CD8-positive, alpha-beta memory T cell (primary cell): ENCODE measurements around the gene CD9. TPM values are rescaled to one million over a fixed set of nuclear protein-coding genes. Genes with fewer than 3 reads are reported as not detected.

ENCODE experiments used
- CTCF ChIA-PET: fragments of 350-600 bp; sonication (Branson Sonifier 250); formaldehyde crosslinking; loops from one replicate; lab custom pipeline; 2021; ENCODE audit warnings: antibody characterized with exemption; lab: Charles Lee
- POLR2A ChIA-PET: fragments of 350-600 bp; sonication (Branson Sonifier 250); formaldehyde crosslinking; loops from one replicate; lab custom pipeline; 2021; ENCODE audit warnings: antibody characterized with exemption; lab: Charles Lee
- DNase-seq, 5 donors: peaks; one replicate each; pipeline versions ENCODE4 v3.0.0 to v3.0.0-alpha.2; 2020 to 2022; ENCODE audit warnings: mixed read lengths in 1 of 5
- H3K27ac ChIP-seq: one replicate; pipeline ENCODE4 v1.7.0; 2013; ENCODE audit warnings: low read depth, mild to moderate bottlenecking, low read length, moderate library complexity
- H3K27me3 ChIP-seq: 2 replicates; pipeline ENCODE4 v1.7.0; 2013; ENCODE audit warnings: low read length, mild to moderate bottlenecking; ENCODE audit not compliant: insufficient read depth, poor library complexity, severe bottlenecking
- H3K36me3 ChIP-seq: 2 replicates; pipeline ENCODE4 v1.7.0; 2013; ENCODE audit warnings: mild to moderate bottlenecking, low read length, moderate library complexity; ENCODE audit not compliant: insufficient read depth
- H3K4me1 ChIP-seq: 2 replicates; pipeline ENCODE4 v1.7.0; 2013; ENCODE audit warnings: mild to moderate bottlenecking, low read length, moderate library complexity; ENCODE audit not compliant: insufficient read depth
- H3K4me3 ChIP-seq: 2 replicates; pipeline ENCODE4 v1.7.0; 2013; ENCODE audit warnings: mild to moderate bottlenecking, low read length
- H3K9me3 ChIP-seq: 2 replicates; pipeline ENCODE4 v1.7.0; 2013; ENCODE audit warnings: mild to moderate bottlenecking, low read length
- H3K27ac Mint-ChIP-seq, 8 donors: one replicate each; pipeline ENCODE4 v1.8.0; 2020 to 2021; ENCODE audit warnings: mixed read lengths in 8 of 8, mild to moderate bottlenecking in 6 of 8, inconsistent platforms in 3 of 8, moderate library complexity in 3 of 8
- H3K27me3 Mint-ChIP-seq, 2 donors: one replicate each; pipeline ENCODE4 v1.8.0; 2020 to 2021; ENCODE audit warnings: mixed read lengths in 2 of 2, mild to moderate bottlenecking in 1 of 2, moderate library complexity in 1 of 2
- H3K36me3 Mint-ChIP-seq, 3 donors: one replicate each; pipeline ENCODE4 v1.8.0; 2020 to 2021; ENCODE audit warnings: mixed read lengths in 3 of 3, inconsistent platforms in 1 of 3, mild to moderate bottlenecking in 1 of 3
- H3K4me1 Mint-ChIP-seq, 3 donors: one replicate each; pipeline ENCODE4 v1.8.0; 2020 to 2021; ENCODE audit warnings: mixed read lengths in 3 of 3, inconsistent platforms in 1 of 3, mild to moderate bottlenecking in 1 of 3
- H3K4me3 Mint-ChIP-seq, 7 donors: one replicate each; pipeline ENCODE4 v1.8.0; 2020 to 2021; ENCODE audit warnings: mixed read lengths in 7 of 7, mild to moderate bottlenecking in 6 of 7, moderate library complexity in 4 of 7, inconsistent platforms in 2 of 7
- H3K9me3 Mint-ChIP-seq, 5 donors: one replicate each; pipeline ENCODE4 v1.8.0; 2020 to 2022; ENCODE audit warnings: mixed read lengths in 5 of 5, mild to moderate bottlenecking in 3 of 5, moderate library complexity in 2 of 5, inconsistent platforms in 1 of 5
- polyA plus RNA-seq: library from polyadenylated mRNA; unstranded; fragments of 300-500 nt; fragmentation: Illumina TruSeq; gene quantifications from one replicate; pipeline ENCODE4 v1.2.3, GENCODE V29; 2021
- total RNA-seq, 2 experiments: library from RNA; stranded (reverse); gene quantifications; one replicate each; pipeline ENCODE4 v1.2.3, GENCODE V29; 2021

Gene CD9
- total and polyA plus RNA-seq, 3 experiments from 2014 or later, result 6.9 to 16.2 (median 13.5) TPM

DNA sequence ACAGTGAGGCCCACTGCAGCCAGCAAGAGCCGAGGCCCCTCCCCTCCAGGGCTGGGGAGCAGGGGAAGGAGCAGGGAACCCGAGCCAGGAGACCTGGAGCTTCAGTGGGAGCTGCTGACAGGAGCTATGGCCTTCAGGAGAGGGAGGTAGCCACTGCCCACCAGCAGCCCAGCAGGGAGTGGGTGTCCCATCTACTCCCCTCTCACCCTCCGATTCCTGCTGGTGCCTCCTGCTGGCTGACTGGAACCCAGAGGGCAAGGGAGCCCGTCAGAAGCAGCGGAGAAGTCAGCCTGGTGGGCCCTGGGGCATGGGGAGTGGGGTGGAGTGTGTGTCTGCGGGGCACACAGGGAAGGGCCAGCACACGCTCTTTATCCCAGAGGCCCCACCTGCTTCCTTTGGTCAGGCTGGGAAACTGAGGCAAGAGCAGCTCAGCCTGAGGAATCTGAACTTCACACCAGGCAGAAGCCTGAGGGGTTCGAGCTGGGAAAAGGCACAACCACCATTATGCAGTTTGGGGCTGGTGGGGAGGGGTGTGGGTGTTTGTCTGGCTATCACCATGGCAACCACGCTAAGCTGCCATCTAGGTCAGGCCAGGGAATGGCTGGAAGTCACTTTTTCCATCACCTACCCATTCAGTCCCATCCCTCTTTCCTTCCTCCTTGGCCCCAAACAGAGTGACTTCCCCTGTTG lies 73.5 kb downstream of the CD9 start:
- ChIA-PET CTCF (interaction anchor here (8.3 kb wide), 1 partner anchor 78 kb away, joined by 139 read pairs; no protein-coding TSS in a partner anchor), POLR2A (no interaction called here)
- no peak overlapping the region for H3K27ac ChIP-seq
- no peaks in the 10 kb centered on the region for H3K4me1 ChIP-seq
- Mint-ChIP-seq H3K27me3 (peaks cover 6 to 42% of the 10 kb centered on the region in 2 donors), H3K36me3 (no peaks in the 10 kb centered on the region), H3K4me3 (no peak overlapping the region), H3K27ac (no peak overlapping the region), H3K9me3 (no peaks in the 10 kb centered on the region), H3K4me1 (peaks cover 5 to 7% (median 7%) of the 10 kb centered on the region in 3 donors)
- H3K9me3 ChIP-seq, result no peaks in the 10 kb centered on the region
- no peak for DNase-seq
- H3K36me3 ChIP-seq, result no peaks in the 10 kb centered on the region
- no peaks in the 10 kb centered on the region for H3K27me3 ChIP-seq
- H3K4me3 ChIP-seq, result no peak overlapping the region

DNA sequence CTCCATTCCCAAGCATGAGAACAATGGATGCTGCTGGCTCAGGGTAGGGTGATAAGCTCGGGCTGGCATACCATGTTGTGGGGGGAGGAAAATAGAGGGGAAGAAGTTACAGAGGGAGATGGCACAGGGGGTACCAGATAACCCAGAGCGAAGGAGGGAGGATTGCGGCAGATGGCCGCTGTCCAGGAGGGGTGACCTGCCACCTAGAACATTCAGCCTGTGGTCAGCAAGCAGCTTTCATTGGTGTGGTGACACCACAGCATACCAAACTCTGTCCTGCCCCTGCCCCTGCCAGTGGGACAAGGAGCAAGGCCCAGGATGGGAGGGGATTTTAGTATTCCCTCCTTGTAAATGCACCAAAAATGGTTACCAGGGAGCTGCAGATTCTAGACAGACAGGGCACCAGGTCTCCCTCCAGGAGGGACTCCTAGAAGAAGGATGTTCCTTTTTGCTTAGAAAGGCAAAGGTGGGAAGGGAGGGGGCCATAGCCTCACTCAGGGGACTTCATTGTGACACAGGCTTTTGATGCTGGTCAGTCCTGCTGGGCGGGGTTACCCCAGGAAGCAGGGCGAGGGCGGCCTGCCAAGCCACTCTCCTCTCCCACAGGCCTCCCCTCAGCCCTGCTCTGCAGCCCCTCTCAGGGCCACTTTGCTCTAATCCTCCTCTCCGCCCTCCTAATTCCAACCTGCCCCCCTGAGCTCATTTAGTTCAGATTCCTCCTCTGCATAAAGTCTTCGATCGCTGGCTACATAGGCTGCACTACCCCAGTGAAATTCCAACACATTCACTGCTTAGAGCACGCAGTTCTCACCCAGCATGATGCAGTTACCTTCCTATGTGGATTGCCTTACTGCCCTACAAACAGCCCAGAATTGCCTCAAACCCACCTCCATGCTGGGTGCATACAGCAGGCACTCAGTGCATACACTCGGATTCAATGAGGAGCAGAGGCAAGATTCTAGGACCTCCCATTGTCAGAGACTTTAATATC lies 74.3 kb downstream of the CD9 start:
- ChIA-PET CTCF (interaction anchor here (8.3 kb wide), 1 partner anchor 79 kb away, joined by 139 read pairs; no protein-coding TSS in a partner anchor), POLR2A (no interaction called here)
- Mint-ChIP-seq H3K9me3 (no peaks in the 10 kb centered on the region), H3K27me3 (peaks cover 6 to 46% of the 10 kb centered on the region in 2 donors), H3K4me1 (peaks cover 5 to 11% (median 7%) of the 10 kb centered on the region in 3 donors), H3K27ac (no peak overlapping the region), H3K36me3 (no peaks in the 10 kb centered on the region), H3K4me3 (no peak overlapping the region)
- H3K4me1 ChIP-seq, result peaks cover 4% of the 10 kb centered on the region
- no peak for DNase-seq
- no peaks in the 10 kb centered on the region for H3K27me3 ChIP-seq
- no peaks in the 10 kb centered on the region for H3K9me3 ChIP-seq
- no peaks in the 10 kb centered on the region for H3K36me3 ChIP-seq
- H3K27ac ChIP-seq, result no peak overlapping the region
- H3K4me3 ChIP-seq, result no peak overlapping the region

- Mint-ChIP-seq H3K9me3 (no peaks in the 10 kb centered on the region), H3K4me3 (peak overlapping the region in 1 of 7 donors; percentile 66), H3K27ac (peak overlapping the region in 1 of 8 donors; percentile 65), H3K27me3 (peaks cover 17 to 60% of the 10 kb centered on the region in 2 donors), H3K4me1 (peaks cover 5 to 11% (median 7%) of the 10 kb centered on the region in 3 donors), H3K36me3 (no peaks in the 10 kb centered on the region)
- DNase-seq, result no peak
- Histone ChIP-seq H3K27me3 (no peaks in the 10 kb centered on the region), H3K27ac (no peak overlapping the region), H3K4me1 (peaks cover 4% of the 10 kb centered on the region), H3K9me3 (no peaks in the 10 kb centered on the region), H3K36me3 (no peaks in the 10 kb centered on the region), H3K4me3 (no peak overlapping the region)
- ChIA-PET POLR2A (no interaction called here), CTCF (interaction anchor here (8.3 kb wide), 1 partner anchor 80 kb away, joined by 139 read pairs; no protein-coding TSS in a partner anchor)
Observed at GRCh38 chr12:6275928-6276887, 76.0 kb downstream of the CD9 start.

GRCh38 chr12:6276956-6277620 lies 76.9 kb downstream of the CD9 start:
- no peaks in the 10 kb centered on the region for H3K36me3 Mint-ChIP-seq
- Histone ChIP-seq H3K27ac (no peak overlapping the region), H3K27me3 (no peaks in the 10 kb centered on the region), H3K4me3 (no peak overlapping the region), H3K4me1 (peaks cover 4% of the 10 kb centered on the region), H3K9me3 (no peaks in the 10 kb centered on the region), H3K36me3 (no peaks in the 10 kb centered on the region)
- peaks cover 5 to 11% (median 7%) of the 10 kb centered on the region in 3 donors for H3K4me1 Mint-ChIP-seq
- ChIA-PET POLR2A (no interaction called here), CTCF (interaction anchor here (1.0 to 8.3 kb wide), 3 partner anchors 18 to 288 kb away, joined by 3 to 139 read pairs (median 9); no protein-coding TSS in a partner anchor)
- DNase-seq, result no peak
- H3K9me3 Mint-ChIP-seq, result peaks cover 0 to under 1% (median 0%) of the 10 kb centered on the region in 5 donors
- H3K4me3 Mint-ChIP-seq, result peak overlapping the region in 2 of 7 donors; percentile 33 to 66
- H3K27ac Mint-ChIP-seq, result no peak overlapping the region
- H3K27me3 Mint-ChIP-seq, result peaks cover 18 to 63% of the 10 kb centered on the region in 2 donors

DNA sequence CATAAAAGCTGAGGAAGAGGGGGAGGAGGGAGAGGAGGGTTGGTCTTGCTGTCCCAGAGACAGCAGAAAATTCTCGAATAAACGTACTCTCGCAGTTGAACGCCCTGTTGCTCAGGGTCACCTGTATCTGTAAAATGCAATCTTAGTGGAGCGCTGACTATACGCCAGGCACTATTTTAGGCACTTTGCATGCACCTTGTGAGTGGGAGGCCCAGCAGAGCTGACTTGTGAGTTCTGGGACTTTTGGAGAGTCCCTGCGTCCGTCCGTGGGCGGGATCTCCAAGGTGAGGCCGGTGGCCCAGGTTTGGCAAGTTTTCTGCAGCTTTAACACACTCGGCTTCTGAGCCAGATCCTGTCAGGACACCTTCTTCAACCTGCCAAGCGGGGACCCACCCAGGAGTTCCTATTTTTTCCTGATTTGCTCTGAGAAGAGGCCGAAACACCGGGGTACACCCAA lies 77.8 kb downstream of the CD9 start:
- Mint-ChIP-seq H3K4me3 (peak overlapping the region; percentile 55 to 88 (median 75)), H3K9me3 (peaks cover 0 to 2% (median 0%) of the 10 kb centered on the region in 5 donors), H3K4me1 (peaks cover 5 to 11% (median 7%) of the 10 kb centered on the region in 3 donors), H3K27ac (peak overlapping the region in 3 of 8 donors; percentile 20 to 50 (median 33)), H3K27me3 (peaks cover 20 to 59% of the 10 kb centered on the region in 2 donors), H3K36me3 (no peaks in the 10 kb centered on the region)
- H3K36me3 ChIP-seq, result no peaks in the 10 kb centered on the region
- H3K4me1 ChIP-seq, result peaks cover 4% of the 10 kb centered on the region
- H3K27me3 ChIP-seq, result no peaks in the 10 kb centered on the region
- no peak overlapping the region for H3K27ac ChIP-seq
- H3K9me3 ChIP-seq, result no peaks in the 10 kb centered on the region
- POLR2A ChIA-PET, result no interaction called here
- no peak for DNase-seq
- CTCF ChIA-PET, result interaction anchor here (0.9 to 8.3 kb wide), 8 partner anchors 9 to 288 kb away, joined by 3 to 139 read pairs (median 4); no protein-coding TSS in a partner anchor
- H3K4me3 ChIP-seq, result no peak overlapping the region

GRCh38 chr12:6278439-6279255 lies 78.4 kb downstream of the CD9 start:
- H3K27me3 Mint-ChIP-seq, result peaks cover 20 to 55% of the 10 kb centered on the region in 2 donors
- no peak overlapping the region for H3K27ac ChIP-seq
- H3K9me3 Mint-ChIP-seq, result peaks cover 0 to 2% (median 0%) of the 10 kb centered on the region in 5 donors
- H3K36me3 ChIP-seq, result no peaks in the 10 kb centered on the region
- DNase-seq, result peak; percentile 78 to 87 (median 80)
- no peaks in the 10 kb centered on the region for H3K9me3 ChIP-seq
- no peaks in the 10 kb centered on the region for H3K27me3 ChIP-seq
- peak overlapping the region in 1 of 8 donors; percentile 50 for H3K27ac Mint-ChIP-seq
- peaks cover 4% of the 10 kb centered on the region for H3K4me1 ChIP-seq
- ChIA-PET POLR2A (no interaction called here), CTCF (interaction anchor here (0.6 to 8.3 kb wide), 23 partner anchors 9 to 290 kb away, joined by 3 to 139 read pairs (median 3); partner anchors contain the start of gene CD9)
- no peak overlapping the region for H3K4me3 ChIP-seq
- H3K36me3 Mint-ChIP-seq, result no peaks in the 10 kb centered on the region
- H3K4me1 Mint-ChIP-seq, result peaks cover 5 to 11% (median 7%) of the 10 kb centered on the region in 3 donors
- H3K4me3 Mint-ChIP-seq, result peak overlapping the region; percentile 55 to 88 (median 75)
